GM19455 (cell line): ENCODE measurements around the gene EVA1C.
"Not testable (repeated sequence)": the region's sequence is repeated elsewhere in the genome, so short reads cannot be mapped to it uniquely, and the experiment has no call there.

Source experiments
- ATAC-seq: cut with Tn5 transposase; IDR thresholded peaks from one replicate; pipeline ENCODE4 v1.9.1; 2021; ENCODE audit not compliant: unreplicated experiment

The EVA1C gene

GRCh38 chr21:32423320-32424190 is 11.0 kb downstream of the EVA1C start:
- no peak for ATAC-seq

DNA sequence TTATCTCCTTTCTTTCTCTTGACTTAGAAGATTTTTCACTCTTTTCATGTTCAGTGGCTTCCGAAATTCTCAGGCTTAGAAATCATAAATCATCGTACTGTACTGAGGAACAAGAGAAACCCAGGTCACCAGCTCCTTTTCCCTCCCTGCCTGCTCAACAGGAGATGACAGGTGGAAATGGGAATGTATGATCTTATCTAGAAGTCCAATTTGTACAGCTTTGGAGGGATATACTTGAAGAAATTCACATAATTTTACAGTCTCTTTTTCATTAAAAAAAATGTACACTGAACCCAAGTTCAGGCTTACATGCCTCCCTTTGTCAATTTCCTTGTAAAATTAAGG is 11.7 kb downstream of the EVA1C start:
- no peak for ATAC-seq

- no peak for ATAC-seq
These were observed 12.2 kb downstream of the EVA1C start for GRCh38 chr21:32424674-32425073.

DNA sequence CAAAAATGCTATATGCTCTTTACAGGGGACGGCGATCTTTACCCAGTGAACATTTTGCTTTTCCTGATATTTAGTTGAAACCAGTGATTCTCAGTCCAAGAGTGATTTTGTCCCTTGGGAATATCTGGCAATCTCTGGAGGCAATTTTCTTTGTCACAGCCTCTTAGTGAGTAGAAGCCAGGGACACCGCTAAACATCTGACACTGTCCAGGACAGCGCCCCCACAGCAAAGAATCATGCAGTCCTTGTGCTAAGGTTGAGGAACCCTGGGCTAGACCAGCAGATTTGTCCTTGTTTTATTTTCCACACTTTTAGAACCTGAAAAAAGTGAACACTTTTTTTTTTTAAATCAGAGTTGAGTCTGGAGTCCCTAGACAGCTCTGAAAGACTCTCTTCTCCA is 13.1 kb downstream of the EVA1C start:
- no peak for ATAC-seq

DNA sequence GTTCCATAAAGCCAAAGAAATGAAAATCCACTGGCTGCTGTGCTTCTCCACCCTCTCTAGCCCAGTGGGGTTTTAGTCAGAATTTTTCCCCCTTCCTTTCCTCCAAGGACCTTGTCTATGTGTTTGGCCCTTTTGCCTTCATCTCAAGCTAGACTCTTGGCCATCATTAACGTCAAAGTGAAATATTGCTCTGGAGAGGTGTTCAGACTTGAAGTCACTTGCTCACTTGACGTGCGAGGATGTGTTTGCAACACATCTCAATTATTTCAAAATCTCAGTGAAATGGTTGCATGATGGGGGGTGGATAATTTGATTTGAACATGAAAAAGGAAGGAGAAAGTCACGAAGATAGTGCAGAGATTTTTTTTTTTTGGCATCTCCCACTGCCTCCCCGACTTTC is 13.6 kb downstream of the EVA1C start:
- ATAC-seq = no peak

DNA sequence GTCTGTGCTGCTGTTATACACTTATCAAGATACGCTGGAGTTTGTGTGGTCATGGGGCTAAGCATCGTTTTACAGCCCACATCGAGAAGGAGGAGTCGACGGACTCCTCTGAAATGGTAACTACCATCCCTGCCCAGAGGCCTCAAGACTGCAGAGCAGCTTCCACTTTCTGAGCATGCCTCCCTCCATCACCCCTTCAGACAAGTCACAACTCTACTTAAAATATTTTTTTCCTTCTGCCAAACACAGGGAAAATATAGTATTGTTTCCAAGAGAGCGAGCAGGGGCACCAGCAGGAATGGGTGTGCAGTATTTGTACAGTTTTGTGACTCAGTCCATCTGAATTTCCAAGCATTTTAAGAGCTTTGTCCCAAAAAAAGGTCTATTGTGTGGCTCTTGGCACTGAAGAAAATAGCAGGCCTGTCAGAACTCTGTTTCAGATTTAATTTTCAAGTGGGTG is 14.1 kb downstream of the EVA1C start:
- no peak for ATAC-seq

- ATAC-seq = no peak
These were observed 15.6 kb downstream of the EVA1C start for GRCh38 chr21:32427958-32428623.

DNA sequence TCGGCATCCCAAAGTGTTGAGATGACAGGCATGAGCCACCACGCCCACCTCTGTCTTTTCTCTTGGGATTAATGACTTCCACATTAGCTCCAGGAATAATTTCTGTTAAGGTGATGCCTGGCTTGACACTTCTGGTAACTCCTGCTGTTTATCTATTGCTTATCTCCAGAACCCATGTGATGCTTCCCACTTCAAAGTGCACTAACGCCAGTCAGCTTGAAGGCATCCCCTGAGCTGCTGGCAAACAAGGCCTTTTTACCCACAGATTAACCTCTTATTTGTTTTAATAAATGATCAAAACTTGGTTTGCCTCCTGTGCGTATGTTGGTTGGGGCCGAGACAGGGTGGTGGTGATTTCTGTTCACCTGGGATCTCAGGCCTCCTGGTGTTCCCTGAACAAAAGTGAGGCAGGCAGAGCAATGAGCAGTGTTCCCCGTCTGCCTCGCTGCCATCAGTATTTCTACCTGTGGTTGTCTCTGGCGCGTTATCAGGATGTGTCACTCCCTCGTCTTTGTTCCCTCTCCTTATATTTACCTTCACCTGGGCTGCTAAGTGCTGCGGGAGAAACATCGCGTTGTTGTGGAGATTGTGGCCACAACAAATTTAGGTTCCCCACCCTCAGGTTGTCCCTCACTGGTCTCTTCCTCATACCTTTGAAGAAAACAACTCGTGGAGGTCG is 20.6 kb downstream of the EVA1C start:
- not testable (repeated sequence) for ATAC-seq

DNA sequence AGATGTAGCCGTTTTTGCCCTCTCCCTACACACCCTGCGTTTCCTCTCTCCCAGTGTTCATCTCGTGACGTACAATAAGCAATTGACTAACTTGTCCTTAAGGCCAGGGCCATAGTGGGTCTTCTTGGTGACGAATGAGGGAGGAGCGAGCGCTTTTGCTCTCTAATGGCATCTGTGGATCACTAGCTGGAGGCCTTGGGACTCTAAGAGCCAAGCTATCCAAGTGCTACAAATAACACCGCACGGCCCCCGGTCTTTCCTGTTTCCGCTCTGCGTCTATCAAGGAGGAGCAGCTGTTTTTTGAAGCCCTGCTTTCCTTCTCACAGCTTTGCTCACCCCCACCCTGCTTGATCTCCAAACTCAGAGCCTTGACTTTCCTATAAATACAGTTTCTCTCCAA is 25.2 kb downstream of the EVA1C start:
- ATAC-seq = no peak

GRCh38 chr21:32442566-32443318 is 30.2 kb downstream of the EVA1C start:
- ATAC-seq = no peak

GRCh38 chr21:32445101-32445500 is 32.6 kb downstream of the EVA1C start:
- no peak for ATAC-seq

DNA sequence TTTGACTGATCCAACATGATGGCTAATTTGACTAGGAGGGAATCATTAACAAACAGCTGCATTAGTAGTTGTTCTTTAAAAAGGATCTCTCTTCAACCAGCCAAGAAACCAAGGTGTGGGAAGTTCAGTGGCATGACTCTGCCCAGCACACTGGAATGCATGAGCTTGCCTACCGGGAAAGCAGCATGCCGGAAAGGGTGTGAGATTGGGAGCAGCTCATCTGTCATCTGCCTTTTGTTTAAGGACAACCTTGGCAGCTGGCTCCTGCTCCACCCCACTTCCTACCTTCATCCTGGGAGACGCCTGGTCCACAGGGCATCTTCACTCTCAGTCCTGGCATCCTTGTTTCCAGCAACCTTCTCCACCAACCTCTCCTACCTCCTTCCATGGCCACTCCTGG is 33.9 kb downstream of the EVA1C start:
- ATAC-seq = not testable (repeated sequence)

DNA sequence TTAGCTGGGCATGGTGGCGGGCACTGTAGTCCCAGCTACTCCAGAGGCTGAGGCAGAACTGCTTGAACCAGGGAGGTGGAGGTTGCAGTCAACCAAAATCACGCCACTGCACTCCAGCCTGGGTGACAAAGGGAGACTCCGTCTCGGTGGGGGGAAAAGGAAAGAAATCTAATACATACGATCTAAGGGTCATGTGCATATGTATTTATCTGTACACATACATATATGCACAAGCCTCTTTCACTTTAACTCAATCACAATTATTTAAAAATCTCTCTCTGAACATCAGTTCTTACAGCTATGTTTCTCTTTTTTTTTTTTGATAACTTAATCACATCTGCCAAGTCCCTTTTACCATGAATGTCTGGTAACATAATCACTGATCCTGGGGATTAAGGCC is 34.7 kb downstream of the EVA1C start:
- no peak for ATAC-seq

- ATAC-seq = no peak
These were observed 36.5 kb downstream of the EVA1C start for GRCh38 chr21:32448803-32449594.

GRCh38 chr21:32450881-32451701 is 38.6 kb downstream of the EVA1C start:
- ATAC-seq = not testable (repeated sequence)

DNA sequence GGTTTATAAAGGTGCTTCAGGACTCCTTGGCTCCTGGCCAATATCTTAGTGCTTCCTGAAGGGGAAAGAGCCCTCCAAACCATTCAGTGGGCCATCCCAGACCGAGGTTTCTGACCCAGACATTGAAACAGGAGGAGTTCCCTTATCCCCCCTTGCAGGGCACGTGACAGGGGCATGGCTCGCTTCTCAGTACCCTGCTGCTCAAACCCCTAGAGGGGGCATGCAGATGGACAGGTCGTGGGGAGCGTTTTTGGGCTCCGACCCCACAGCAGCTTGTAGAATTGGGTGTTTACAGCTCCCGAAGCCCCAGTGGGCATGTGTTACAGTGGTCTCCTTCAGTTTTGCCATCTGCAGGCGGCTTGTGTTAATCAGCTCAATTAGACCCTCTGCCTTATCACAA is 39.7 kb downstream of the EVA1C start:
- not testable (repeated sequence) for ATAC-seq

DNA sequence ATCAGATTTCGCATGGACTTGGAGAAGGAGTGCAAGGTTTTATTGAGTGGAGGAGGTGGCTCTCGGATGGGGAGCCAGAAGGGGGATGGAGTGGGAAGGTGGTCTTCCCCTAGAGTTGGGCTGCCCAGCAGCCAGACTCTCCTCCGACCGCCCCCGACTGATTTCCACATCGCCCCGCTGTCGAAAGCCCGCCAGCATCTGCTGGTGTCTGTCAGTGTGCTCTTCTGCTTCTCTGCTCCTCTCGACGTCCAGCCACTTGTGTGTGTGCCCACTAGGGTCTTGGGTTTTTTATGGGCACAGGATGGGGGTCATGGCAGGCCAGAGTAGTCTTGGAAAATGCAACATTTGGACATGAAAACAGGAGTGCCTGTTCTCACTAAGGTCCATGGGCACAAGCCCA is 40.1 kb downstream of the EVA1C start:
- ATAC-seq = no peak

- ATAC-seq = no peak
These were observed 43.0 kb downstream of the EVA1C start for GRCh38 chr21:32455548-32455947.

GRCh38 chr21:32456497-32456918 is 44.0 kb downstream of the EVA1C start:
- no peak for ATAC-seq
